ENCODE data around the gene GPRIN2. TPM values are rescaled to one million over a fixed set of nuclear protein-coding genes. Genes with fewer than 3 reads are reported as not detected.
"Not testable (repeated sequence)": the region's sequence is repeated elsewhere in the genome, so short reads cannot be mapped to it uniquely, and the experiment has no call there.

The GPRIN2 gene
- polyA plus RNA-seq, 4 donors = 1.9 to 6.9 (median 4.2) TPM

- no peak for DNase-seq (ENCODE audit: low read depth in 4 of 4, low spot score in 3 of 4)
These were observed 33.1 kb downstream of the GPRIN2 start for GRCh38 chr10:46523119-46523961.

DNA sequence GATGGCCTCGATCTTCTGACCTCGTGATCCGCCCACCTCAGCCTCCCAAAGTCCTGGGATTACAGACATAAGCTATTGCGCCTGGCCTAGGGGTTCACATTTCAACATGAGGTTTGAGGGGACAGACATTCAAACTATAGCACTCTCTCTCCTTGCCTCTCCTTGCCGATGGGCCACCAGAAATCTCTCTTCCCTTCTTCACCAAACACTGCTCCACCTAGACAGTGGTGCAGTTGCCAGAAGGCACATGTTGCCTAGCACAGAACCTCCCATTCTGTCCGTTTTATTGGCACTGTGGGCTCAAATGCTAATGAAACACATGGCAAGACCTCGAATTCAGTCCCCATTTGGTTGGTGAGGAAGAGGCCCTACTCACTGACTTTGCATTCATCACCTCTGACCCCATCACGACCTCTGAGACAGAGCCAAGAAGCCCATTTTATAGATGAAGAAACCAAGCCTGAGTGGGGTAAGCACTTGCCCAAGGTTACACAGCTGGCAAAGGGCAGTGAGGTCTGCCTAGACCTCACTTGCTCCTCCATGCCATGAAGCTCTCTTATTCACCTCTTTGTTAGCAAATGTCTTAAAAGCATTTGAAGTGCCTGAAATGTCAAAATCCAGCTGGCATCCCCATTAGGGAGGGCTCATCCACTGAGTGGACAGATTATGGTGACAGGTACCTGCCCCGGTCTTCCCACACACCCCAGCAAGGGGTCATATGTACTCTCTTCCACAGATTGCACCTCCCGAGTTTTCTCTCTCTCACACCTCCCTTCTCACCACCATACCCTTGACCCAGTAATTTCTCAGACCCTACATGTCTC lies 34.0 kb downstream of the GPRIN2 start:
- no peak for DNase-seq (ENCODE audit: low read depth in 4 of 4, low spot score in 3 of 4)

GRCh38 chr10:46520941-46521340 lies 35.5 kb downstream of the GPRIN2 start:
- no peak for DNase-seq (ENCODE audit: low read depth in 4 of 4, low spot score in 3 of 4)

DNA sequence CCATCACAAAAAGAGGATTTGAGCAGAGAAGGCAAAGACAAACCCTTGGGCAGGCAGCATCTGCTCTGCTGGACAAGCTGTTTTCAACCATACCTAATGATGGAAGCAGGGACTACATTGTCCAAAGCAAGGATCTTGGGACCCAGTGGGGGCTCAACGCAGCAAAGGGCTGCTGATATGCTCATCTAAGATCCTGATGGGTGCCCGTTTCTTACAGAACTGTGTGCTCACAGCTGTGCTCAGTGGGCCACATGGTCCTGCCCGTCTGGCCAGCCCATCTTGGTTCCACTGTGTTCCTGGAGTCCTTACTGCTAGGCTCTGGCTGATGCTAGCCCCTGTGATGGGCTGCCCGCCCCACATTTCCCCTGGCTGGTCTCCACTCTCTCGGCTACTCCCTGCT lies 36.1 kb downstream of the GPRIN2 start:
- DNase-seq (ENCODE audit: low read depth in 4 of 4, low spot score in 3 of 4) = no peak

DNA sequence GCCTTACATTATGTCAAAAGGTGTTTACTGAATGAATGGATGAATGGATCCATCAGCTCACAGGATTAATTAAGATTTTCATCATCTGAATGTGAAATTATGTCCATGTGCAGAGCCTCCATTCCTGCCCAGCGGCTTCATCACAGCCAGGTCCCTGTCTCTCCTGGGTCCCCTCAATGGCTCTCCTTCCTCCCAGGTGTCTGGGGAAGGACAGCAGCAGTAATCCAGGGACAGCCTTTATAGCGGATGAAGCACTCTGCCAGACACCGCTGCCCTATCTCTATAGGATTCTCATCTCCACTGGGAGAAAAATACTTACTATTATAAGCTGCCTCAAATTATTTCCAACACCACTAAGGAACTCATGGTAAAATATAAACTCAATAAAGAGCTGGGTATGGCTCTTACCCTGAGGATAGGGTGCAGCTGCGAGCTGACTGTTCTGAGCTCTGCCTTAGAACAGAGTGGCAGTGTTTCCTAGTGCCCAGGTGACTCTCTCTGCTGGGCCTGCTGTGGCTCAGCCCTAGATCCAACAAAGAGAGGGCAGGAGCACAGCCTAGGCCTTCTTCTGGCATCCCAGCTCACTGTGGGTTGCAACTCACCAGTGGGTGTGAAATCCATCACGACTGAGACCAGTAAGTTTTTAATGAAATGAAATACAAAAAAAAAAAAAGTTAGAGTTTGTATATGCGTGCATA lies 38.3 kb downstream of the GPRIN2 start:
- DNase-seq (ENCODE audit: low read depth in 4 of 4, low spot score in 3 of 4) = no peak

GRCh38 chr10:46517541-46517940 lies 38.9 kb downstream of the GPRIN2 start:
- DNase-seq (ENCODE audit: low read depth in 4 of 4, low spot score in 3 of 4) = no peak

GRCh38 chr10:46516660-46517416 lies 39.6 kb downstream of the GPRIN2 start:
- DNase-seq (ENCODE audit: low read depth in 4 of 4, low spot score in 3 of 4) = no peak

- no peak for DNase-seq (ENCODE audit: low read depth in 4 of 4, low spot score in 3 of 4)
These were observed 40.7 kb downstream of the GPRIN2 start for GRCh38 chr10:46515793-46516192.

- DNase-seq (ENCODE audit: low read depth in 4 of 4, low spot score in 3 of 4) = no peak
These were observed 41.1 kb downstream of the GPRIN2 start for GRCh38 chr10:46515366-46515765.

GRCh38 chr10:46514899-46515298 lies 41.6 kb downstream of the GPRIN2 start:
- no peak for DNase-seq (ENCODE audit: low read depth in 4 of 4, low spot score in 3 of 4)

- no peak for DNase-seq (ENCODE audit: low read depth in 4 of 4, low spot score in 3 of 4)
These were observed 42.0 kb downstream of the GPRIN2 start for GRCh38 chr10:46514431-46514861.

DNA sequence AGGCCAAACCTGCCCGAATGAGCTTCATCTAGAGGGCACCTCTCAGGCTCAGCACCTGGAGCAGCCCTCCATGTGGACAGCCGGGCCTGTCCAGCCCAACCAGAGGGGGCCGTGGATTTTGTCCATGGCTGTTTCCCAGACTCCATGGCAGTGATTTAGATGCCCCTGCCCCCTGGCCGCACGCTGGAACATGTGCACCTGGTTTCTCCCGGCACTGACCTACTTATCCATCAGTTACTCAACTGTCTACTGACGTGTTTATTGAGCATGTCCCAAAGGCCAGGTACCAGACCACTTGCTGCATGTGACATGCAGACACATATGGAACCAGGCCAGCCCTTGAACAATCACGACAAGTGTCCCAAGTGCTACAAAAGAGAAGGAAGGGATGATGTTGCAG lies 43.1 kb downstream of the GPRIN2 start:
- DNase-seq (ENCODE audit: low read depth in 4 of 4, low spot score in 3 of 4) = not testable (repeated sequence)

- not testable (repeated sequence) for DNase-seq (ENCODE audit: low read depth in 4 of 4, low spot score in 3 of 4)
These were observed 43.7 kb downstream of the GPRIN2 start for GRCh38 chr10:46512725-46513124.

DNA sequence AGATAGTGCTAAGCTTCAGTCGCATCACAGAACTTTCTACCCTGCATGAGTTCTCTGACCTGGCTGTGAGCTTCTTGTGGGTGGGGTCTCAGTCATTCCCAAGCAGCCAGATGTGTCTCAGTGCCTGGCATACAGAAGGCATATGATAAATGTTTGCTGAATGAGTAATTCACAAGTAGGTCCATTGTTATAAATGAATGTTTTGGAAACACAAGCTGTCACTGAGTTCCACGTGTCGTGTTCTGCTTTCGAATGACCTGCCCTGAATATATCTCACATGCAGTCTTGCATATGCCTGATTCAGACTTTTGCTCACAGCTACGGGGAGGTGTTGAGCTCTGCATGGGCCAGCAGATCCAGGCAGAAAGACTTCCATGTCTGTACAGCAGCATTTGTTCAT lies 44.5 kb downstream of the GPRIN2 start:
- not testable (repeated sequence) for DNase-seq (ENCODE audit: low read depth in 4 of 4, low spot score in 3 of 4)

Other genes starting within 250 kb of the GPRIN2 start
- gene ANXA8L1, start 180.9 kb downstream of the GPRIN2 start, polyA plus RNA-seq (ENCODE audit: insufficient read length in 4 of 4) = under 1 TPM in 2 of 4 donors, not detected in 2; 0.32 to 0.52 TPM
- under 1 TPM in 1 of 4 donors, not detected in 3; 0.08 TPM for gene NPY4R, start 90.7 kb downstream of the GPRIN2 start, polyA plus RNA-seq (ENCODE audit: insufficient read length in 4 of 4)
- gene SYT15, start 22.5 kb upstream of the GPRIN2 start, polyA plus RNA-seq (ENCODE audit: insufficient read length in 4 of 4) = 10 to 100 TPM in 2 of 4 donors, 1 to 10 TPM in 2; 7.3 to 18.4 (median 10.3) TPM

Measured in left renal pelvis (tissue), 4 donors.